Liver (tissue), 9 donors: Measurements from ENCODE around the gene PHLDB3. TPM values are rescaled to one million over a fixed set of nuclear protein-coding genes. Genes with fewer than 3 reads are reported as not detected.

Experiments used
- DNase-seq: peaks from one replicate; pipeline ENCODE4 v3.0.0-alpha.2; 2017; ENCODE audit warnings: low spot score
- H3K27ac ChIP-seq, 2 donors: one replicate each; pipeline ENCODE4 v1.7.0; 2013; ENCODE audit warnings: inconsistent platforms in 2 of 2, low read length in 2 of 2, control low read depth in 1 of 2, low read depth in 1 of 2, mild to moderate bottlenecking in 1 of 2
- H3K27me3 ChIP-seq, 4 donors: one replicate each; pipeline versions ENCODE4 v1.6.1 to v1.7.0; 2013; ENCODE audit warnings: low read length in 3 of 4, inconsistent platforms in 1 of 4, mild to moderate bottlenecking in 1 of 4, moderate library complexity in 1 of 4; ENCODE audit not compliant: control insufficient read depth in 4 of 4, insufficient read depth in 4 of 4
- H3K36me3 ChIP-seq, 4 donors: one replicate each; pipeline versions ENCODE4 v1.6.1 to v1.7.0; 2013; ENCODE audit warnings: low read length in 3 of 4, mild to moderate bottlenecking in 3 of 4, low read depth in 1 of 4, moderate library complexity in 1 of 4; ENCODE audit not compliant: control insufficient read depth in 4 of 4, insufficient read depth in 3 of 4
- H3K4me1 ChIP-seq, 4 donors: one replicate each; pipeline versions ENCODE4 v1.6.1 to v1.7.0; 2013; ENCODE audit warnings: low read length in 3 of 4, mild to moderate bottlenecking in 3 of 4, moderate library complexity in 1 of 4; ENCODE audit not compliant: control insufficient read depth in 4 of 4, insufficient read depth in 4 of 4
- H3K4me3 ChIP-seq, 3 donors: one replicate each; pipeline versions ENCODE4 v1.6.1 to v1.7.0; 2013; ENCODE audit warnings: low read length in 3 of 3, control low read depth in 1 of 3, low read depth in 1 of 3, mild to moderate bottlenecking in 1 of 3
- H3K9ac ChIP-seq, 2 donors: one replicate each; pipeline ENCODE4 v1.7.0; 2013; ENCODE audit warnings: low read length in 2 of 2, mild to moderate bottlenecking in 2 of 2, moderate library complexity in 2 of 2, control low read depth in 1 of 2, low read depth in 1 of 2
- H3K9me3 ChIP-seq, 4 donors: one replicate each; pipeline versions ENCODE4 v1.6.1 to v1.7.0; 2013; ENCODE audit warnings: low read length in 3 of 4; ENCODE audit not compliant: control insufficient read depth in 4 of 4
- ATF3 ChIP-seq: IDR thresholded peaks from 2 replicates; pipeline ENCODE4 v1.6.1; 2016; ENCODE audit warnings: antibody characterized with exemption
- CTCF ChIP-seq: fragments of 150-350 bp; IDR thresholded peaks from 2 replicates; pipeline ENCODE4 v1.5.1; 2017; ENCODE audit warnings: improper control_type of control experiment, low read depth, low read length; ENCODE audit not compliant: missing input control
- EGR1 ChIP-seq, 2 donors: IDR thresholded peaks; 2 replicates each; pipeline ENCODE4 v1.6.1; 2016 to 2018; ENCODE audit warnings: antibody characterized with exemption in 2 of 2, low read depth in 2 of 2
- FOXA1 ChIP-seq: IDR thresholded peaks from 2 replicates; pipeline ENCODE4 v1.6.1; 2016; ENCODE audit warnings: antibody characterized with exemption
- FOXA2 ChIP-seq: IDR thresholded peaks from 2 replicates; pipeline ENCODE4 v1.6.1; 2016; ENCODE audit warnings: antibody characterized with exemption
- GABPA ChIP-seq, 2 donors: IDR thresholded peaks in 1 of 2; conservative IDR thresholded peaks in 1 of 2; 2 replicates each; pipeline ENCODE4 v1.6.1; 2016; ENCODE audit warnings: antibody characterized with exemption in 2 of 2, mild to moderate bottlenecking in 1 of 2, moderate library complexity in 1 of 2
- HNF4G ChIP-seq: IDR thresholded peaks from 2 replicates; pipeline ENCODE4 v1.6.1; 2016; ENCODE audit warnings: antibody characterized with exemption
- JUND ChIP-seq, 2 donors: IDR thresholded peaks; 2 replicates each; pipeline ENCODE4 v1.6.1; 2016; ENCODE audit warnings: antibody characterized with exemption in 2 of 2
- MAX ChIP-seq: IDR thresholded peaks from 2 replicates; pipeline ENCODE4 v1.6.1; 2016; ENCODE audit warnings: antibody characterized with exemption
- NR2F2 ChIP-seq: IDR thresholded peaks from 2 replicates; pipeline ENCODE4 v1.6.1; 2016; ENCODE audit warnings: antibody characterized with exemption
- RAD21 ChIP-seq, 2 donors: IDR thresholded peaks; 2 replicates each; pipeline ENCODE4 v1.6.1; 2016; ENCODE audit warnings: antibody characterized with exemption in 2 of 2, mild to moderate bottlenecking in 2 of 2
- REST ChIP-seq: IDR thresholded peaks from 2 replicates; pipeline ENCODE4 v1.6.1; 2016; ENCODE audit warnings: antibody characterized with exemption, mild to moderate bottlenecking
- SP1 ChIP-seq: IDR thresholded peaks from 2 replicates; pipeline ENCODE4 v1.6.1; 2018; ENCODE audit warnings: antibody characterized with exemption, mild to moderate bottlenecking
- TAF1 ChIP-seq: conservative IDR thresholded peaks from 2 replicates; pipeline ENCODE4 v1.6.1; 2016; ENCODE audit warnings: antibody characterized with exemption, mild to moderate bottlenecking
- YY1 ChIP-seq: IDR thresholded peaks from 2 replicates; pipeline ENCODE4 v1.6.1; 2016; ENCODE audit warnings: antibody characterized with exemption, mild to moderate bottlenecking
- ZBTB33 ChIP-seq: IDR thresholded peaks from 2 replicates; pipeline ENCODE4 v1.6.1; 2016; ENCODE audit warnings: antibody characterized with exemption
- WGBS: extraction: QIAGEN DNeasy Blood & Tissue Kit; methylation state at CpG from one replicate; pipeline ENCODE4 v1.1.7; 2013; 5-methylcytosine and 5-hydroxymethylcytosine counted together
- polyA plus RNA-seq, 2 donors: library from polyadenylated mRNA; stranded (reverse) in 1 of 2; unstranded in 1 of 2; fragments of 200-250 nt in 1 of 2; fragments of >200 nt in 1 of 2; fragmentation: Nextera tagmentation in 1 of 2; extraction: Ambion mirVana in 1 of 2; gene quantifications; one replicate each; pipeline versions ENCODE4 v1.2.1 to v1.2.3, GENCODE V29; 2013 to 2015
- total RNA-seq, 2 donors: library from RNA; depleted of rRNA; stranded (reverse); fragments of >200 nt; gene quantifications; one replicate each; pipeline ENCODE4 v1.2.3, GENCODE V29; 2014
- donor health status: healthy.
- donor health status: healthy.
- donor health status: healthy.
- donor health status: healthy.
- donor health status: healthy.

The PHLDB3 gene
- total and polyA plus RNA-seq, 4 donors, result 10.6 to 18.2 (median 11.7) TPM

- H3K27me3 ChIP-seq, result no peaks in the 10 kb centered on the region
- no peaks in the 10 kb centered on the region for H3K9me3 ChIP-seq
- no peak for TF ChIP-seq ZBTB33
- TF ChIP-seq GABPA (IDR thresholded peaks at IDR 0.05 in 1 of 2, conservative IDR thresholded peaks at IDR 0.05 in 1 of 2), result no peak
- no peak for TF ChIP-seq MAX
- TF ChIP-seq EGR1 (IDR thresholded peaks at IDR 0.05; ENCODE audit: low read depth in 2 of 2), result no peak
- no peak for TF ChIP-seq RAD21 (IDR thresholded peaks at IDR 0.05)
- TF ChIP-seq SP1, result no peak
- no peak overlapping the region for H3K9ac ChIP-seq
- no peak overlapping the region for H3K4me3 ChIP-seq
- DNase-seq, result no peak
- H3K36me3 ChIP-seq, result no peaks in the 10 kb centered on the region
- H3K27ac ChIP-seq, result no peak overlapping the region
- H3K4me1 ChIP-seq, result peaks cover 0 to 4% (median 2%) of the 10 kb centered on the region in 4 donors
- 86% methylated on average over 5 of the region's 5 CpGs for WGBS
These were observed 33.5 kb downstream of the PHLDB3 start for GRCh38 chr19:43471091-43471490.

GRCh38 chr19:43470288-43470687, 34.3 kb downstream of the PHLDB3 start:
- Histone ChIP-seq H3K4me3 (no peak overlapping the region), H3K9me3 (no peaks in the 10 kb centered on the region), H3K9ac (no peak overlapping the region), H3K27ac (no peak overlapping the region), H3K36me3 (no peaks in the 10 kb centered on the region), H3K27me3 (no peaks in the 10 kb centered on the region), H3K4me1 (peaks cover 0 to 4% (median 2%) of the 10 kb centered on the region in 4 donors)
- DNase-seq, result no peak
- 74% methylated on average over 10 of the region's 10 CpGs for WGBS
- TF ChIP-seq CTCF, result no peak
- no peak for TF ChIP-seq SP1
- no peak for TF ChIP-seq FOXA1
- no peak for TF ChIP-seq ZBTB33
- TF ChIP-seq HNF4G, result no peak
- TF ChIP-seq RAD21 (IDR thresholded peaks at IDR 0.05), result no peak
- TF ChIP-seq EGR1 (IDR thresholded peaks at IDR 0.05; ENCODE audit: low read depth in 2 of 2), result no peak
- no peak for TF ChIP-seq FOXA2
- no peak for TF ChIP-seq NR2F2
- no peak for TF ChIP-seq TAF1

GRCh38 chr19:43469160-43469480, 35.4 kb downstream of the PHLDB3 start:
- no peaks in the 10 kb centered on the region for H3K9me3 ChIP-seq
- no peak overlapping the region for H3K27ac ChIP-seq
- no peaks in the 10 kb centered on the region for H3K36me3 ChIP-seq
- peaks cover 0 to 3% (median 0%) of the 10 kb centered on the region in 4 donors for H3K4me1 ChIP-seq
- WGBS, result 69% methylated on average over 1 of the region's 1 CpG
- no peak for DNase-seq
- no peak overlapping the region for H3K9ac ChIP-seq
- H3K27me3 ChIP-seq, result no peaks in the 10 kb centered on the region
- TF ChIP-seq JUND (IDR thresholded peaks at IDR 0.05), result no peak
- no peak for TF ChIP-seq FOXA2
- no peak for TF ChIP-seq RAD21 (IDR thresholded peaks at IDR 0.05)
- TF ChIP-seq REST, result no peak
- no peak for TF ChIP-seq ATF3
- no peak for TF ChIP-seq EGR1 (IDR thresholded peaks at IDR 0.05; ENCODE audit: low read depth in 2 of 2)
- no peak for TF ChIP-seq TAF1
- TF ChIP-seq HNF4G, result no peak
- no peak for TF ChIP-seq YY1
- no peak for TF ChIP-seq SP1
- TF ChIP-seq NR2F2, result no peak
- no peak overlapping the region for H3K4me3 ChIP-seq
